NCI-H1694 (cell line): ENCODE measurements around the gene SHC3.
A peak's percentile ranks its signal among the peaks of the same experiment; 100 is the strongest.

Experiments
- DNase-seq: peaks from one replicate; lab custom pipeline; 2025; lab: John Stamatoyannopoulos, UW

The SHC3 gene

GRCh38 chr9:89053301-89053700, 125.3 kb downstream of the SHC3 start:
- no peak for DNase-seq

- peak; percentile 57 for DNase-seq
Measured at GRCh38 chr9:89052470-89053097, 126.0 kb downstream of the SHC3 start.

- DNase-seq = peak; percentile 89
Measured at GRCh38 chr9:89051421-89052025, 127.1 kb downstream of the SHC3 start.

GRCh38 chr9:89049646-89050045, 129.0 kb downstream of the SHC3 start:
- no peak for DNase-seq

- DNase-seq = no peak
Measured at GRCh38 chr9:89048616-89049015, 130.0 kb downstream of the SHC3 start.

GRCh38 chr9:89047667-89048066, 131.0 kb downstream of the SHC3 start:
- DNase-seq = no peak

- DNase-seq = no peak
Measured at GRCh38 chr9:89046832-89047231, 131.8 kb downstream of the SHC3 start.

- no peak for DNase-seq
Measured at GRCh38 chr9:89044881-89045280, 133.7 kb downstream of the SHC3 start.

- no peak for DNase-seq
Measured at GRCh38 chr9:89044104-89044503, 134.5 kb downstream of the SHC3 start.

- DNase-seq = no peak
Measured at GRCh38 chr9:89042984-89043383, 135.6 kb downstream of the SHC3 start.

- DNase-seq = no peak
Measured at GRCh38 chr9:89039664-89040063, 139.0 kb downstream of the SHC3 start.

- DNase-seq = no peak
Measured at GRCh38 chr9:89039104-89039465, 139.5 kb downstream of the SHC3 start.

- no peak for DNase-seq
Measured at GRCh38 chr9:89038382-89039103, 140.1 kb downstream of the SHC3 start.

GRCh38 chr9:89037891-89038290, 140.7 kb downstream of the SHC3 start:
- no peak for DNase-seq

GRCh38 chr9:89037346-89037745, 141.3 kb downstream of the SHC3 start:
- no peak for DNase-seq

GRCh38 chr9:89036891-89037290, 141.7 kb downstream of the SHC3 start:
- no peak for DNase-seq

- DNase-seq = no peak
Measured at GRCh38 chr9:89036383-89036782, 142.2 kb downstream of the SHC3 start.

- DNase-seq = no peak
Measured at GRCh38 chr9:89032661-89033060, 146.0 kb downstream of the SHC3 start.

GRCh38 chr9:89032173-89032572, 146.4 kb downstream of the SHC3 start:
- DNase-seq = no peak

GRCh38 chr9:89029788-89030187, 148.8 kb downstream of the SHC3 start:
- DNase-seq = no peak

- DNase-seq = no peak
Measured at GRCh38 chr9:89026876-89027275, 151.7 kb downstream of the SHC3 start.

- DNase-seq = no peak
Measured at GRCh38 chr9:89025553-89025952, 153.1 kb downstream of the SHC3 start.

GRCh38 chr9:89024727-89025126, 153.9 kb downstream of the SHC3 start:
- DNase-seq = no peak

- DNase-seq = no peak
Measured at GRCh38 chr9:89023740-89024139, 154.9 kb downstream of the SHC3 start.
